NCI-H526 (cell line): ENCODE data around the gene USP22.
"Not testable (repeated sequence)": the region's sequence is repeated elsewhere in the genome, so short reads cannot be mapped to it uniquely, and the experiment has no call there.

Experiments used
- DNase-seq, 2 experiments: peaks; one replicate each; lab custom pipeline; 2025; lab: John Stamatoyannopoulos, UW

The USP22 gene

GRCh38 chr17:20987511-20987910 lies 55.3 kb downstream of the USP22 start:
- DNase-seq: no peak

GRCh38 chr17:20986767-20987510 lies 55.9 kb downstream of the USP22 start:
- no peak for DNase-seq

- DNase-seq: no peak
Observed at GRCh38 chr17:20983359-20983637, 59.5 kb downstream of the USP22 start.

- DNase-seq: no peak
Observed at GRCh38 chr17:20982589-20983358, 60.0 kb downstream of the USP22 start.

- DNase-seq: no peak
Observed at GRCh38 chr17:20981046-20981920, 61.5 kb downstream of the USP22 start.

- DNase-seq: no peak
Observed at GRCh38 chr17:20979792-20980083, 63.1 kb downstream of the USP22 start.

GRCh38 chr17:20979007-20979791 lies 63.6 kb downstream of the USP22 start:
- DNase-seq: not testable (repeated sequence)

GRCh38 chr17:20977609-20978253 lies 65.1 kb downstream of the USP22 start:
- DNase-seq: not testable (repeated sequence)

- no peak for DNase-seq
Observed at GRCh38 chr17:20975566-20975965, 67.2 kb downstream of the USP22 start.

- DNase-seq: no peak
Observed at GRCh38 chr17:20970329-20970728, 72.5 kb downstream of the USP22 start.

- no peak for DNase-seq
Observed at GRCh38 chr17:20968913-20969616, 73.7 kb downstream of the USP22 start.

GRCh38 chr17:20967776-20968175 lies 75.0 kb downstream of the USP22 start:
- no peak for DNase-seq

GRCh38 chr17:20966870-20967269 lies 75.9 kb downstream of the USP22 start:
- no peak for DNase-seq

- DNase-seq: no peak
Observed at GRCh38 chr17:20965492-20965891, 77.3 kb downstream of the USP22 start.

- DNase-seq: no peak
Observed at GRCh38 chr17:20961586-20961985, 81.2 kb downstream of the USP22 start.

GRCh38 chr17:20960871-20961270 lies 81.9 kb downstream of the USP22 start:
- no peak for DNase-seq

- DNase-seq: no peak
Observed at GRCh38 chr17:20955427-20956323, 87.1 kb downstream of the USP22 start.

- DNase-seq: no peak
Observed at GRCh38 chr17:20954794-20955193, 88.0 kb downstream of the USP22 start.

GRCh38 chr17:20952183-20952582 lies 90.6 kb downstream of the USP22 start:
- peak in 1 of 2 experiments; percentile 46 for DNase-seq
